Jurkat, Clone E6-1 (cell line): Measurements from ENCODE around the gene FBXL4.

Experiments used
- DNase-seq: peaks from one replicate; pipeline ENCODE4 v3.0.0-alpha.2; 2011; ENCODE audit warnings: low read depth, low spot score
- H3K4me3 ChIP-seq: 2 replicates; pipeline ENCODE4 v1.5.1; 2011; ENCODE audit warnings: mild to moderate bottlenecking, low read length, control low read depth, moderate library complexity

Gene FBXL4

DNA sequence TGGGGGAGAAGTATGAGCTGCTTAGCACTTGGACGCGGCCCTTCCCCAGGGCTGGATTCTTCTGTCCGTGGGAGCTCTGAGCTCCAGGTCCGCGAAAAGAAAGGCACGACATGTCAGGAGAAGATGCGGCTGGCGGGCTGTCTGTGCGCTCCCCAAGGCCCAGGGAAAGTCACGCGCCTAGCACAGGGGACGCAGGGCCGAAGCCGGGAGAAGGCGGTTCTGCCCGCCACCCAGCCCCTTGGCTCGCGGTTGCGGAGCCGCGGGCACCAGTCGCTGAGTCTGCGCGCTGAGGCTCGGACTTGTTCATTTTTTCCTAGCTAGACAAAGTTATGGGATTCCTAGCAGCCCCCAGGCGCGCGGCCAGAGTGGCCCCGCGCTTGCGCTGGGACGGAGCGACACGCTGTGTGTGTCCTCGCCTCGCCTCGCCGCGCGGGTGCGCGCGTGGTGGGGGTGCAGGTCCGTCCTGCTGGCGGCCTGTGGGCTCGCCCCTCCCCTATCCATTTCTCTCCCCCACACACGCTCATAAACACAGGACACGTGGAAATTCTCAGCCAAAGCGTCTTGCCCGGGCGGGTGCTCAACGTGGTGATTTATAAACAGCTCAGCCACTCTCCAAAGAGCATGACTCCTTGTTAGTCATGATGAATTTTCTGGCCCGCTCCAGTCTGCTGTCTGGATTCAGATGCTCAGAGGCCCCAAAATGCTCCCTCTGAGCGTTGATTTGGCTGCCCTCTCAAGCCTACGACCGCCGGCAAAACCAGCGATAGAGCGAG, 115.3 kb downstream of the FBXL4 start:
- DNase-seq, result no peak
- H3K4me3 ChIP-seq, result peak overlapping the region; percentile 61

DNA sequence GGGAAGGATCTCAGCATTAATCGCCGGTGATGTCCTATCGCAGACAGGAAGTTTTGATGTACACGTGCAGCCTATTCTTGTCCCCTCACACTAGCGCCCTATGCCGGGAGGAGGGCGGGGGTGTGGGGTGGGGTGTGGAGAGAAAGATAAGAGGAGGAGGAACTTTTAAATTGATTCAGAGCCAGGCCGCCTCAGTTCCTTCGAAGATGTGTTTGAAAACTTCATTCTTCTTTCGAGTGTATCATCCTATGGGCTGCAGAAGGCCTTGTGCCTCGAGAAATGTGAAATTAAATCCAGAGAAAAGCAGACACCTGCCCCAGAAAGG, 115.8 kb downstream of the FBXL4 start:
- H3K4me3 ChIP-seq, result no peak overlapping the region
- DNase-seq, result no peak

DNA sequence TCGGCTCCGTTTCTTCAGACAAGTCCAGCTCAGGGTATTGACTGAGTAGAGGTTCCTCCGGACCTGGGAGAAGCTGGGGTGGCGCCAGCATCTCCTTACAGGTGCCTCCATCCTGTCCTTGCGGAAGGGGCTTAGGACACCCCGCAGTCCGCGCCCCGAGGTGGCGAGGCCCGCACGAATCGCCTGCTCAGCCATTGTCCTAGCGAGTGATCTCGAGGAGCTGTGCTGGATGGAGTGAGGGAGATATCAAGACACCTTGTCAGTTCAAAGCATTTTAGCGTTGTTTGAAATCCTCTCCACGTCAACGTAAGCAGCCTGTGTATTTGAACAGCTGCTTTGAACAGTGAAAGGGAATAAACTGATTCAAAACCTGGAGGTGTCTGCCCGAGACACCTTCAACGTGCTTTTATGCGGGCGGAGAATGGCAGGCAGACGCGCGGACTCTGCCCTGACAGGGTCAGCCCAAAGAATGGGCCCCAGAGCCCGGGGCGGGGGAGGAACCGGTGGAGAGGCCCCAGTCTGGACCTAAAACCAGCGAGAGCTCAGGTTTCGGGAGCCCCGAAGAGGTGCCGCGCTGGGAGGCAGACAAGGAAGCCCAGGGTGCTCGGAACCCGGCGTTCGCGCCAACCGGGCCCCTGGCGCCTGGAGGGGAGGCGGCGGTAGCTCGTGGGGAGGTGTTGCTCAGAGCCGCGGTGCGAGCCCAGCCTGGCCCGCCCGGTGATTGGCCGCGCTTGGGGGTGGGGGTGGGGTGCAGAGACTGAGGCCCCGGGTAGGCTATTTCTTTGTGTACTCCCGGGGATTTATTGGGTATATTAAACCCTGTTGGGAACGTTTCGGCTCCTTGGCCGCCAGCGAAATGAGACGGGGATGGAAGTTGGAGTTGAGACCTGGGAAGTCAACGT, 116.4 kb downstream of the FBXL4 start:
- DNase-seq, result no peak
- H3K4me3 ChIP-seq, result no peak overlapping the region

DNA sequence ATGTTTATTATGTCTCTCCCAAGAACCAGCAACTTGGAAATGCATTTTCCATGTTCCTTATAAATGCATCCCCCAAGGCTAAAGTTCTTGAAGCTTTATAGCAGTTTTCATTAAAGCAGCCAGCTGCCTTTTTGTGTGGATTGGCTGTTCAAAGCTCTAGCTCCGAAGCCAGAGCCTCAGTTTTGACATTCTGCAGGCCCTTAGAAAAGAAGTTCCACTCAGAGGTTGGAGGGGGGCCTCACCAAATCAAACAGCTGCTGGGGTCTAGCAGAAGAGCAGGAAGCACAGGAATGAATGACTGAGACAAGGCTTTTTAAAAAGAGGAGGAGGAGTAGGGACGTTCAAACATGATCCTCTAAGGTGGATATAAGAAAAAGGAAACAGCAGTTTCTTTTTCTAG, 117.6 kb downstream of the FBXL4 start:
- no peak for DNase-seq
- H3K4me3 ChIP-seq, result no peak overlapping the region

DNA sequence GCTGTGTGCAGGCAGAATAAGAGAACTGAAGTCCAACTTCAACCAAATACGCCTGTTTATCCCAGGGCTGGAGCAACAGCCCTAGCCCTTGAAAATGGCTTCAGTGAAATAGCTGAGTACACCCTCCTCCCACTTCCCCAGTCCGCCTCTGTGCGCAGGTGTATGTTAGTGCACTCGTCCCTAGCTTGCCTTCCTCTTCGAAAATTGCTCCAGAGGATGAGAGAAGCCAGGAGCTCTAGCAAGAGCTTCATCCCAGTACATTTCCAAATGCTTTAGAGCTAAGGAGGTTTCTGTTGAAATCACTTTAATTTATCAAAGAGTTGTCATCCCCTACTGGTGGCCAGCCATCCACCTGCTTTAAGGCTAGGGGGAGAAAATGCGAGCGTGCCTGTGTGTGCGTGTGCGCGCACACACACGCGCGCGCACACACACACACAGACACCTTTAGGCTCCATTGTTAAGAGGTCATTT, 118.8 kb downstream of the FBXL4 start:
- H3K4me3 ChIP-seq, result peak overlapping the region; percentile 51
- DNase-seq, result peak; percentile 68

DNA sequence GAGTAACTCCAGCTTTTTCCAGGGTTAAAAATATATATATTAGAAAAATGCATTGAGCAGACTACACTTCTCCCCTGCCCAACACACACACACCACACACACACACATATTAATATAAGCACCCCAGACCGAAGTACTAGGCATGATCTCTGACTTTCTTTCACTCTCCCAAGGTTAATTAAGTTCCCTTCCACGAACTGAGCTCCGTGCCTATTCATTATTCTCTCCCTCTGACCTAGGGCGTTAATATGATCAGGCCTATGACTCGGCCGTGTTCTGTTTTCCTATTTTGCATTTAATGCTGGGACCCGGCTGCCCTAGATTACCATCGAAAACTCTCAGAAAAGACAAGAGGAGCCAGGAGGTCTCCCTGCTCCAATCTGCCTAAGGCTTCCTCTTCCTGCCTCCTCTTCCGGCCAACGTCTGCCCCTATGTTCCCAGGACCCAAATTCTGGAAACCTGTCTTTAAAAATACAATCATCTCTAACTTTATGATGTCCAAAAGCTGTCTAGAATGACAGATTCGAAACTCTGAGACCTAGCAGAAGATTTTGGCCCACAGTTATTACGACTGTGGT, 119.4 kb downstream of the FBXL4 start:
- peak overlapping the region; percentile 51 for H3K4me3 ChIP-seq
- DNase-seq, result no peak

DNA sequence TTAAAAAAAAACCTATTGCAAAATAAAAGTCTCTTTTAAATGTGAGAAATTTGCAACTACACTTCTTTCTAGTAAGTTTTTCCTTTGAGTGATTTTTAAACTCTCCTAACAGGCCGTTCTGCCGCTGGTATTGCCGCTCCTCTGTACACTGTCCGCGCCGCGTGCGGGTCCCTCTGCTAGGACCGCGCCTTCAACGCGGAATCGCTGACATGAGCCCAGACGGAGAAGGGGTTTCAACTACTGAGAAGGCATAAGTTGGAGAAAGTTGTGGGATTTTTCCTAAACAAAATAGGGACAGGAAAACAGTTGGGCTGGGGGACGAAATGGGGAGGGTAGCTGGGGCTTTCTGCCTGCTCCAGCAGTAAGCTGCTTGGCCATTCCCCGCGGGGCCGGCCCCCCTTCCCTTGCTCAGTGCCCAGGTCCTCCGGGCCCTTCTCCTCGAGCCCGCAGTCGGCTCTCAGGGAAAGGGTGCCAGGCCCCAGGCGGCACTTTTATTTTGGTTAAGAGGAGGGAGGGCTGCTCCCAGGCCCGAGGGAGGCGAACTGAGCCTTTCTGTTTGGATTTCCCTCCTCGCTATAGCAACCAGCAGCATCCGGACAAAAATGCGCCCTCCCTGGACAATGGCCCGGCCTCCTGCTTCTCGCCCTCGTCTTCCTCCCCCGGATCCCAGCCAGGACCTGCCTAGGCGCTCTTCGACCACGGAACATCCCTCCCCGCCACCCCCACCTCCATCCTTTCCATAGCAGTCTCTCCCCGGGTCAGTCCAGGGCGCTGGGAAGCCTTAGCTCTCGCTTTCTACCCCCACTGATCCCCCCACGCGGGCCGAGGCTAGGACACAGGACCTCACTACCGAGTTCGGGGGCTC, 120.2 kb downstream of the FBXL4 start:
- DNase-seq, result no peak
- no peak overlapping the region; the same call in 1 of the 2 replicates for H3K4me3 ChIP-seq

DNA sequence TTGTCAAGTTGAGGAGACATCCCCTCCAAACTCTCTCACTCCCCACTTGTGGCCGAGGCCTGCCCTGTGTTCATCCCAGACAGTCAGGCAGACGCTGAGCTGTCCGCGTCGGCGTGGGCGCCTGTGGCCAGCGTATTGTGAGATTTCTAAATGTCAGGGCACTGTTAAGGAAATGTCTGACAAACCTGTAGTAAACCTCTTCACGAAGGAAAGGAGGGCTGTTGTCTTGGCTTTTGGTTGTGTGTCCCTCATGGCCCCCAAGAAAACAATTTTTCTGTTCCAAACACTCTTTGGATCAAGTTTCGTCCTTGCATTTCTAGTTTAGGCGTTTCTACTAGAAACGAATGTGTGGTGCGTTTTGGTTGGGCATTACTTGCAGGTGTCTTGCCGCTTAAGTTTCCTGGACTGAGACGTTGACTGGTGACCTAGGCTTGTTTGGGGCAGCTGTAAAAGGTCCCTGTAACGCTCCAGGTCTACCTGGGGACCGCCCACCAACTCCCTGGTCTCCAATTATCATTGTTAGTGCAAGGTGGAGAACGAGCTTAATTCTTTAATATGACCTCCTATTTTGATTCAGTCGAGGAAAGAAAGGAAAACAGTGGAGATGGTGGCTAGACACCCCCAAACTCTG, 122.0 kb downstream of the FBXL4 start:
- no peak for DNase-seq
- no peak overlapping the region for H3K4me3 ChIP-seq

DNA sequence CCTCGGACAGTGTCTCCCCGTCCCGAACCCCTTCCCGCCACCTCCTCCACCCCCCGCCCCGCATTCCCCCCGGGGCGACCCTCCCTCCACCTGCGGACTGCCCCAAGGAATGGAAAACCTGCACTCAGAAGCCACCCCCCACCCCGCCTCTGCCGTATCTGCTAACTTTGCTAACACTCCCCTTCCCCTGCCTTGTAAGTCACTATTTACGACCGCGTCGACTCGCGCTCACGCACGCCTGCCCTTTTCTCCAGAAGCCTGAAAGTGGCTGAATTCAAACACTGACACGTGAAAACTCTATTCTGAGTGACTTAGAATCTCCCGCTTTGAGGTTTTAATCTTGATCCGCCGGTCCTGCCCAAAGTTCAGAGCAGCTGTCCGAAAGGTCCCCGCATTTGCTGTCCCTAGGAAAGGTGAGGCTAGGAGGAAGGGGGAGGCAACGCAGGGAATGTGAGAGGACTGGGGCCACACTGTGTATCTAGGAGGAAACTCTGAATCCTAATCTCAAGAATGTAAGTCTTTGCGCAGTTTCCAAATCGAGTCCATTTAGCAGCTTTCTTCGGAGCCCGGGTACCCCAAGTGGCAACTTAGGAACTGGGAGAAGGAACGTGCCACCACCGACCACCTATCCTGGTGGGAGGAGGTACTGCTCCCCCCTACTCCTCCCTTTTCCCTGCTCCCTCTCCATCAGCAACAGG, 122.7 kb downstream of the FBXL4 start:
- no peak overlapping the region for H3K4me3 ChIP-seq
- no peak for DNase-seq

DNA sequence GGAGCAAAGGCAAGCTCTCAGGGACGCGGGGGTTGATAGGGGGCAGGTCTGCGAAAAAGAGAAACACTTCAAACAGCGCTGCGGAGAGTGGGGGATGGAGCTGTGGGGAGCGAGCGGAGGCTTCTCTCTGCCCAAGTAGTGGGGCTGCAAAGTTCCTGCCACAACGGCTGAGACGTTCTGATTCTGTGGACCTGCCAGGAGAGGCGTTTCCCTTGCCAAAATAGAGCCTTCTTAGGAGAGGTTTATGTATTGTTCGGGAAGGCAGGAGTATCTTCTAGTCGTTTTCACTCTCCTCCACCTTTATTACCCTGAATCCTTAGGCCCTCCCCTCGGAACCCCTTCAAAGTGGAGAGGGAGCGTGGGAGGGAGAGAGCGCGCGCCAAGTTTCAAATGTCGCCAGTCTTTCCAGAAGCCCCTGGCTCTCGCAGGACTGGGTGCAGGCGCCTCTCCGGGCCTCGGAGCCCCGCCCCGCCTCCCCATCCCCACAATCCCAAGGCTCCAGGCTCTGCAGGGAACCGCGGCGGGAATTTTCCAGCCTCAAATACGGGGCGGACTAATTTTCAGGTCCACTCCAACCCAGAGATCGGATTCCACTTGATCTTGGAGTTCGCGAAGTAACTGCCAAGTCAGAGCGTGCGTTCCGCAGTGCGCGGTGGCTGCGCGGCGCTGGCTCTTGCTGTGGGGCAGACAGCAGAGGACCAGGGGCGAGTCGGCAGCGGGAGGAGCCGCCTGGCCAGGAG, 123.4 kb downstream of the FBXL4 start:
- DNase-seq, result peak; percentile 45
- H3K4me3 ChIP-seq, result peak overlapping the region; percentile 56

DNA sequence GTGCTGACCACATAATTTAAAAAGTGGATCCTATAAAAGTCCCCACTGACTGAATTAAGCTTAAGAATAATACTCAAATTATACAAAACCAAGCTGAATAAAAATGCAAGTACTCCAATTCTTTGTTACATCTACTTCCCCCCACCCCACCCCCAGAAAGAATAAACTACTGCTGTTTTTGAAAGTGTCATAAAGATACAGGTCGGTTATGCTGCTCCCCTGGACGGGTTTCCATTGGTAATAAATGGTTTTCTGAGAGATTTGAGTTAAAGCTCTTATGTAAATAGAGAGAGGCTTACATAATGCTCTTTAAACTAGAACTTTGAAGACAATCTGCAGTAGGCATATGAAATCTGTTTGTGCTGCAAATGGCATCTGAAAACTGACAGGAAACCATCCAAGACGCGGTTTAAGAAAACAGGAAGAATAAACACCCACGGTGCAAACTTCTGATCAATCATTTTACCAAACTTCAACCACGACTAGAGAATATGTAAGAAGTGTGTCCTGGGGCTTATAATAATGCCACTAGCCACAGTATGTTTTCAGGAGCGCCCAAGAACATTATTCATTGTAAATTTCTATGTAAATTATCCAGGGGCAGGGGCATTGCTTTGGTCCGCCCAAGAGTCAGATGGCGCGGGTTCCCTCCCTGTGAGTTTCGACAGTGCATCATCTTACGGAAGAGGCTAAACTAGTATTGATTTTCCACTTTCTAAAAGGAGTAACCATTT, 124.2 kb downstream of the FBXL4 start:
- peak overlapping the region; percentile 56 for H3K4me3 ChIP-seq
- DNase-seq, result peak; percentile 48

DNA sequence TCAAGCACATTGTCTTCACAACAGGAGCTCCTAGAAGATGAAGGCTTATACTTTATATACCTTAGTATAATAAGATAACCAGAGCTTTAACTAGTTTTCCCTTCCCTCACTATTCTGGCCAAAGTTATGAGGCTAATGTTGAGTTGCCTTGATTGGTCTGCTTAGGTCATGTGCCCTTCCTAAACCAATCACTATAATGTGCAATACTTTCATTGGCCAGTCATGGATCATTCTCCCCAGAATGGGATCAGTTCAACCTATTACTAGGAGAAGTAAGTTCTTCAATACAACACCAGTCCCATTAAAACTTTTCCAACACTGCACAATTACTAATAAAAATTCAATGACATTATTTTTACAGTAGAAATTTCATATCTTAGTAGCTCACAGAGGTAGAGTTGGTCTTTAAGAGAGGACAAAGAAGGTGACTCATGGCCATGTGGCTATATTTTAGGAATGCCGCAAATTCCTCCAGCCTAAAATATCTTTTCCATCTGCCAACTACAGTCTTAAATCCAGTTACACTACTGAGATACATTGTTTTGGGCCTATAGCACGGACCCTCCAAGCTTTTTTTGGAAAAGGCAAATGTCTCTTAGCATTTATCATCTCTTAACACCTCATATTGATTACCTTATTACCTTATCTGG, 125.9 kb downstream of the FBXL4 start:
- DNase-seq, result no peak
- no peak overlapping the region for H3K4me3 ChIP-seq
